Peyer's patch (tissue), 4 donors: Measurements from ENCODE around the gene NGRN. TPM values are rescaled to one million over a fixed set of nuclear protein-coding genes. Genes with fewer than 3 reads are reported as not detected.

ENCODE experiments used
- DNase-seq, 3 donors: peaks; one replicate each; pipeline ENCODE4 v3.0.0-alpha.2; 2017 to 2019
- H3K27ac ChIP-seq, 4 donors: fragments of 200-600 bp; sonication (generic); one replicate each; pipeline ENCODE4 v1.5.1; 2016 to 2019
- H3K27me3 ChIP-seq, 2 donors: fragments of 200-600 bp; sonication (generic); one replicate each; pipeline ENCODE4 v1.5.1; 2019
- H3K36me3 ChIP-seq, 3 donors: fragments of 200-600 bp; sonication (generic); one replicate each; pipeline ENCODE4 v1.5.1; 2016 to 2019
- H3K4me1 ChIP-seq, 4 donors: fragments of 200-600 bp; sonication (generic); one replicate each; pipeline ENCODE4 v1.5.1; 2016 to 2019
- H3K4me3 ChIP-seq, 4 donors: fragments of 200-600 bp; sonication (generic); 1 replicate in 3 of 4; 2 replicates in 1 of 4; pipeline ENCODE4 v1.5.1; 2016 to 2019; ENCODE audit warnings: mild to moderate bottlenecking in 1 of 4
- H3K9me3 ChIP-seq, 4 donors: fragments of 200-600 bp; sonication (generic); one replicate each; pipeline ENCODE4 v1.5.1; 2016 to 2019; ENCODE audit warnings: mild to moderate bottlenecking in 1 of 4
- CTCF ChIP-seq, 6 experiments: fragments of 450-650 bp in 4 of 6; fragments of 200-600 bp in 2 of 6; sonication (generic) in 1 of 6; IDR thresholded peaks; one replicate each; pipeline ENCODE4 v1.5.1; 2017 to 2019; ENCODE audit warnings: antibody characterized with exemption in 6 of 6, mild to moderate bottlenecking in 3 of 6, moderate library complexity in 1 of 6
- POLR2A ChIP-seq, 2 donors: fragments of 450-650 bp; IDR thresholded peaks; one replicate each; pipeline ENCODE4 v1.5.1; 2017; ENCODE audit warnings: antibody characterized with exemption in 2 of 2, mild to moderate bottlenecking in 2 of 2, moderate library complexity in 2 of 2
- total RNA-seq, 4 donors: library from RNA; depleted of rRNA; stranded (reverse); fragments of >200 nt; gene quantifications; one replicate each; pipeline ENCODE4 v1.1.0, GENCODE V29; 2016

The NGRN gene
- total RNA-seq, result 10 to 100 TPM; 33.5 to 48.7 (median 39.2) TPM

- H3K27ac ChIP-seq, result peak within 1 kb of the TSS; percentile 93 to 98 (median 96)
- H3K36me3 ChIP-seq, result peaks cover 0 to 2% (median 0%) of the 10 kb centered on the region in 3 donors
- peak; percentile 94 to 98 (median 95) for DNase-seq
- peak within 1 kb of the TSS; percentile 53 to 87 (median 78) for H3K4me3 ChIP-seq
- H3K27me3 ChIP-seq, result no peaks in the 10 kb centered on the region
- H3K4me1 ChIP-seq, result peaks cover 3 to 45% (median 11%) of the 10 kb centered on the region in 4 donors
- H3K9me3 ChIP-seq, result no peaks in the 10 kb centered on the region
- TF ChIP-seq POLR2A (IDR thresholded peaks at IDR 0.05), result peak; percentile 87 to 92
- peak in 1 of 6 experiments; percentile 5 for TF ChIP-seq CTCF (IDR thresholded peaks at IDR 0.05)
These were observed at the start of gene NGRN for GRCh38 chr15:90265271-90266060. NGRN (plus strand) TSS chr15:90265672; CDS start chr15:90265713, 41 bp downstream.

- Histone ChIP-seq H3K4me3 (no peak overlapping the region), H3K27ac (no peak overlapping the region), H3K36me3 (peaks cover 0 to 37% (median 0%) of the 10 kb centered on the region in 3 donors), H3K9me3 (no peaks in the 10 kb centered on the region), H3K27me3 (no peaks in the 10 kb centered on the region), H3K4me1 (peaks cover 0 to 30% (median 9%) of the 10 kb centered on the region in 4 donors)
- TF ChIP-seq POLR2A (IDR thresholded peaks at IDR 0.05) (no peak), CTCF (IDR thresholded peaks at IDR 0.05) (no peak)
- DNase-seq, result no peak
These were observed 47.6 kb upstream of the NGRN start for GRCh38 chr15:90217671-90218394.

GRCh38 chr15:90219421-90220141 is 45.9 kb upstream of the NGRN start:
- Histone ChIP-seq H3K4me3 (no peak overlapping the region), H3K4me1 (peaks cover 0 to 12% (median 4%) of the 10 kb centered on the region in 4 donors), H3K27ac (peak overlapping the region in 1 of 4 donors; percentile 18), H3K36me3 (peaks cover 0 to 54% (median 0%) of the 10 kb centered on the region in 3 donors), H3K27me3 (no peaks in the 10 kb centered on the region), H3K9me3 (no peaks in the 10 kb centered on the region)
- TF ChIP-seq POLR2A (IDR thresholded peaks at IDR 0.05) (no peak), CTCF (IDR thresholded peaks at IDR 0.05) (peak; percentile 52 to 70 (median 58))
- DNase-seq, result peak; percentile 65 to 75 (median 70)

- H3K27ac ChIP-seq, result peak overlapping the region in 2 of 4 donors; percentile 41 to 49
- peaks cover 0 to 72% (median 0%) of the 10 kb centered on the region in 3 donors for H3K36me3 ChIP-seq
- TF ChIP-seq POLR2A (IDR thresholded peaks at IDR 0.05) (peak in 1 of 2 donors; percentile 14), CTCF (IDR thresholded peaks at IDR 0.05) (peak in 5 of 6 experiments; percentile 13 to 89 (median 80))
- H3K4me1 ChIP-seq, result peaks cover 0 to 8% (median 3%) of the 10 kb centered on the region in 4 donors
- H3K4me3 ChIP-seq, result no peak overlapping the region
- DNase-seq, result peak in 2 of 3 donors; percentile 82 to 86
- no peaks in the 10 kb centered on the region for H3K27me3 ChIP-seq
- no peaks in the 10 kb centered on the region for H3K9me3 ChIP-seq
These were observed 44.1 kb upstream of the NGRN start for GRCh38 chr15:90221246-90221900.

GRCh38 chr15:90222547-90222946 is 42.9 kb upstream of the NGRN start:
- DNase-seq, result no peak
- Histone ChIP-seq H3K36me3 (peaks cover 0 to 76% (median 0%) of the 10 kb centered on the region in 3 donors), H3K4me3 (no peak overlapping the region), H3K27me3 (no peaks in the 10 kb centered on the region), H3K4me1 (peaks cover 0 to 5% (median under 1%) of the 10 kb centered on the region in 4 donors), H3K27ac (no peak overlapping the region), H3K9me3 (no peaks in the 10 kb centered on the region)
- TF ChIP-seq POLR2A (IDR thresholded peaks at IDR 0.05) (no peak), CTCF (IDR thresholded peaks at IDR 0.05) (no peak)
